Motor neuron (in vitro differentiated cells): ENCODE results near the gene PPM1K. TPM values are rescaled to one million over a fixed set of nuclear protein-coding genes. Genes with fewer than 3 reads are reported as not detected.

Experiments
- total RNA-seq, 8 experiments: library from RNA; unstranded; fragments of 300-600 nt; gene quantifications; 2 replicates each; pipeline versions ENCODE4 v1.2.3 to v1.2.4, GENCODE V29; 2022

Gene PPM1K
- total RNA-seq, 8 experiments from 2014 or later: 14.6 to 46.3 (median 32.4) TPM

Other genes with a start within 250 kb of the PPM1K start
- gene ABCG2, start 125.9 kb downstream of the PPM1K start, total RNA-seq: 10 to 100 TPM in 1 of 8 experiments, under 1 TPM in 7; 0.05 to 39.6 (median 0.31) TPM
- 10 to 100 TPM in 2 of 8 experiments, 1 to 10 TPM in 4, under 1 TPM in 2; 0.38 to 32.4 (median 2.5) TPM for gene HERC6, start 94.3 kb upstream of the PPM1K start, total RNA-seq
- gene HERC5, start 172.6 kb upstream of the PPM1K start, total RNA-seq: 10 to 100 TPM in 1 of 8 experiments, 1 to 10 TPM in 3, under 1 TPM in 4; 0.32 to 11.3 (median 1.7) TPM
- 10 to 100 TPM; 48.4 to 95.5 (median 68.7) TPM for gene PYURF, start 239.2 kb upstream of the PPM1K start, total RNA-seq